ENCODE data around the gene PAFAH1B2. TPM values are rescaled to one million over a fixed set of nuclear protein-coding genes. Genes with fewer than 3 reads are reported as not detected.

PAFAH1B2 gene
- total RNA-seq, 1 experiment from 2014 or later, result 91.3 TPM

DNA sequence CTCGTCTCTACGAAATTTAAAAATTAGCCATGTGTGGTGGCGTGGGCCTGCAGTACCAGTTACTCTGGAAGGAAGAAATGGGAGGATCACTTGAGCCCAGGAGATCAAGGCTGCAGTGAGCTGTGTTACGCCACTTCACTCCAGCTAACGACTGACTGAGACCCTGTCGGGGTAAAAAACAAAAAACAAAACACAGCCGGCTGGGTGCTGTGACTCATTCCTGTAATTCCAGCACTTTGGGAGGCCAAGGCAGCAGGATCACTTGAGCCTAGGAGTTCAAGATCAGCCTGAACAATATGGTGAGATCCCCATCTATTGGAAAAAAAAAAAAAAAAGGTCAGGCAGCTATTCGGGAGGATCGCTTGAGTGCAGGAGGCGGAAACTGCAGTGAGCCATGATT, 2.4 kb downstream of the PAFAH1B2 start:
- no peak for DNase-seq
- POLR2A ChIA-PET (ENCODE audit: unreplicated experiment), result interaction anchor here (0.6 kb wide), 1 partner anchor 28 kb away, joined by 4 read pairs; no protein-coding TSS in a partner anchor
- CTCF ChIA-PET, result interaction anchor here (0.8 kb wide), 1 partner anchor 40 kb away, joined by 13 read pairs; no protein-coding TSS in a partner anchor

DNA sequence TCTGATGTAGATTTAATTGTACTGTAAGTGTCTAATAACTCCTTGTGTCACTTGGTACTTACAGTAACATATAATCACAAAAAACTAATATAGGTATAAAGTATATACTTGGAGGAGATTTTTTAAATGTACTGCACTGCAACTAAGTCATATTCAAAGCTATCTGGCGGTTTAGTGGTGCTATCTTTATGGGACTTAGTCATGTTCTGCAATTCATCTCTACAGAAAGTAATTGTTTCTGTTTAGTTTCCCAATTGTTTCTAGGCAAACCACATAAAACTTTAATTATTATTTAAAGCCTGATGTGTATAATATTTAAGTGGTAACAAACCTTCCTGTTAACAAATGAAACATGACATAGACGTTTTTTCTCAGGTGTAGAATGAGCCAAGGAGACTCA, 8.0 kb downstream of the PAFAH1B2 start:
- POLR2A ChIA-PET (ENCODE audit: unreplicated experiment), result no interaction called here
- CTCF ChIA-PET, result no interaction called here
- TF ChIP-seq EZH2 (IDR thresholded peaks at IDR 0.05; ENCODE audit: low read depth), result no peak
- TF ChIP-seq, protein P1, sequence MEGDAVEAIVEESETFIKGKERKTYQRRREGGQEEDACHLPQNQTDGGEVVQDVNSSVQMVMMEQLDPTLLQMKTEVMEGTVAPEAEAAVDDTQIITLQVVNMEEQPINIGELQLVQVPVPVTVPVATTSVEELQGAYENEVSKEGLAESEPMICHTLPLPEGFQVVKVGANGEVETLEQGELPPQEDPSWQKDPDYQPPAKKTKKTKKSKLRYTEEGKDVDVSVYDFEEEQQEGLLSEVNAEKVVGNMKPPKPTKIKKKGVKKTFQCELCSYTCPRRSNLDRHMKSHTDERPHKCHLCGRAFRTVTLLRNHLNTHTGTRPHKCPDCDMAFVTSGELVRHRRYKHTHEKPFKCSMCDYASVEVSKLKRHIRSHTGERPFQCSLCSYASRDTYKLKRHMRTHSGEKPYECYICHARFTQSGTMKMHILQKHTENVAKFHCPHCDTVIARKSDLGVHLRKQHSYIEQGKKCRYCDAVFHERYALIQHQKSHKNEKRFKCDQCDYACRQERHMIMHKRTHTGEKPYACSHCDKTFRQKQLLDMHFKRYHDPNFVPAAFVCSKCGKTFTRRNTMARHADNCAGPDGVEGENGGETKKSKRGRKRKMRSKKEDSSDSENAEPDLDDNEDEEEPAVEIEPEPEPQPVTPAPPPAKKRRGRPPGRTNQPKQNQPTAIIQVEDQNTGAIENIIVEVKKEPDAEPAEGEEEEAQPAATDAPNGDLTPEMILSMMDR (conservative IDR thresholded peaks at IDR 0.05), result no peak

More for the DNA sequence above, 2.4 kb downstream of the PAFAH1B2 start:
- no TSS peak for BruUV-seq (replicated peaks)
- H3K27me3 ChIP-seq (ENCODE audit: insufficient read depth, low read depth), result no peaks in the 10 kb centered on the region
- H3K4me3 ChIP-seq, result no peak overlapping the region
- H3K4me1 ChIP-seq (replicated peaks; ENCODE audit: insufficient read depth), result peaks cover 13% of the 10 kb centered on the region
- peaks cover 69% of the 10 kb centered on the region for H4K20me1 ChIP-seq (ENCODE audit: insufficient read depth)
- H3K4me2 ChIP-seq, result peak overlapping the region; percentile 86; the same call in 1 of the 2 replicates
- H3K36me3 ChIP-seq (ENCODE audit: low read depth), result peaks cover 33% of the 10 kb centered on the region
- no peak for TF ChIP-seq EZH2 (IDR thresholded peaks at IDR 0.05; ENCODE audit: low read depth)
- TF ChIP-seq, protein P1 (conservative IDR thresholded peaks at IDR 0.05), result no peak
- peaks cover 73% of the 10 kb centered on the region for H3K79me2 ChIP-seq (ENCODE audit: low read depth)
- H3K27ac ChIP-seq, result no peak overlapping the region
- no peak overlapping the region for H2AFZ ChIP-seq
- H3F3A ChIP-seq (ENCODE audit: insufficient read depth, low read depth), result peaks cover 27% of the 10 kb centered on the region
- intact Hi-C loops (cut with micrococcal nuclease; ENCODE audit: unreplicated experiment), result no loop called here
- H3K9me3 ChIP-seq (ENCODE audit: insufficient read depth, low read depth), result no peaks in the 10 kb centered on the region
- no peaks in the 10 kb centered on the region for H3K9me2 ChIP-seq (ENCODE audit: insufficient read depth)

GRCh38 chr11:117154468-117154867, 10.4 kb downstream of the PAFAH1B2 start:
- Histone ChIP-seq H4K20me1 (ENCODE audit: insufficient read depth) (peaks cover 96% of the 10 kb centered on the region), H3K4me2 (no peak overlapping the region), H3K79me2 (ENCODE audit: low read depth) (peaks cover 97% of the 10 kb centered on the region), H3K27ac (no peak overlapping the region), H3K9me3 (ENCODE audit: insufficient read depth, low read depth) (no peaks in the 10 kb centered on the region), H3F3A (ENCODE audit: insufficient read depth, low read depth) (peaks cover 21% of the 10 kb centered on the region; the same call in 1 of the 2 replicates), H3K9me2 (ENCODE audit: insufficient read depth) (no peaks in the 10 kb centered on the region), H3K4me3 (no peak overlapping the region), H3K4me1 (replicated peaks; ENCODE audit: insufficient read depth) (no peaks in the 10 kb centered on the region), H2AFZ (no peak overlapping the region), H3K27me3 (ENCODE audit: insufficient read depth, low read depth) (no peaks in the 10 kb centered on the region), H3K36me3 (ENCODE audit: low read depth) (peaks cover 56% of the 10 kb centered on the region)
- BruUV-seq (replicated peaks), result no TSS peak
- ChIA-PET POLR2A (ENCODE audit: unreplicated experiment) (no interaction called here), CTCF (interaction anchor here (0.8 kb wide), 1 partner anchor 25 kb away, joined by 3 read pairs; no protein-coding TSS in a partner anchor)
- TF ChIP-seq EZH2 (IDR thresholded peaks at IDR 0.05; ENCODE audit: low read depth), result no peak
- TF ChIP-seq, protein P1 (conservative IDR thresholded peaks at IDR 0.05), result no peak
- no peak for DNase-seq
- intact Hi-C loops (cut with micrococcal nuclease; ENCODE audit: unreplicated experiment), result no loop called here

More for the DNA sequence above, 8.0 kb downstream of the PAFAH1B2 start:
- Histone ChIP-seq H3K27me3 (ENCODE audit: insufficient read depth, low read depth) (no peaks in the 10 kb centered on the region), H3K9me2 (ENCODE audit: insufficient read depth) (no peaks in the 10 kb centered on the region), H2AFZ (no peak overlapping the region), H3K79me2 (ENCODE audit: low read depth) (peaks cover 99% of the 10 kb centered on the region), H3K4me3 (no peak overlapping the region), H3K27ac (no peak overlapping the region), H3K36me3 (ENCODE audit: low read depth) (peaks cover 63% of the 10 kb centered on the region), H3K4me2 (no peak overlapping the region), H3F3A (ENCODE audit: insufficient read depth, low read depth) (peaks cover 18% of the 10 kb centered on the region; the same call in 1 of the 2 replicates), H3K9me3 (ENCODE audit: insufficient read depth, low read depth) (no peaks in the 10 kb centered on the region), H4K20me1 (ENCODE audit: insufficient read depth) (peaks cover 97% of the 10 kb centered on the region), H3K4me1 (replicated peaks; ENCODE audit: insufficient read depth) (no peaks in the 10 kb centered on the region)
- no TSS peak for BruUV-seq (replicated peaks)
- DNase-seq, result no peak
- intact Hi-C loops (cut with micrococcal nuclease; ENCODE audit: unreplicated experiment), result no loop called here
